Measurements from ENCODE around the gene KCNH2. TPM values are rescaled to one million over a fixed set of nuclear protein-coding genes. Genes with fewer than 3 reads are reported as not detected.
A peak's percentile ranks its signal among the peaks of the same experiment; 100 is the strongest.

Gene KCNH2
- total and polyA plus RNA-seq, 4 donors = 0.43 to 2.0 (median 1.3) TPM

GRCh38 chr7:151020231-151020630 is 42.1 kb upstream of the KCNH2 start:
- 50 to 62% methylated on average over 7 of the region's 7 CpGs for WGBS, 2 donors
- Histone ChIP-seq H3K4me1 (ENCODE audit: control insufficient read depth in 5 of 5, insufficient read depth in 5 of 5, low read length in 5 of 5) (peaks cover 0 to 25% (median 0%) of the 10 kb centered on the region in 5 donors), H3K36me3 (ENCODE audit: control insufficient read depth in 4 of 4, insufficient read depth in 4 of 4, low read length in 4 of 4) (no peaks in the 10 kb centered on the region), H3K4me3 (no peak overlapping the region), H3K9ac (ENCODE audit: insufficient read depth in 1 of 2, low read length in 2 of 2) (no peak overlapping the region), H3K9me3 (ENCODE audit: control insufficient read depth in 4 of 4, insufficient read depth in 3 of 4, low read length in 3 of 4) (no peaks in the 10 kb centered on the region), H3K27ac (ENCODE audit: low read depth in 1 of 2, low read length in 1 of 2) (no peak overlapping the region), H3K27me3 (ENCODE audit: control insufficient read depth in 3 of 3, insufficient read depth in 3 of 3, low read length in 2 of 3) (peaks cover 0 to 19% (median 13%) of the 10 kb centered on the region in 3 donors)
- no peak for ATAC-seq (ENCODE audit: insufficient read depth, low FRiP score)
- DNase-seq = peak in 1 of 3 donors; percentile 23
- no peak for TF ChIP-seq CTCF (IDR thresholded peaks at IDR 0.05; ENCODE audit: control extremely low read depth, extremely low read depth)

- TF ChIP-seq CTCF (IDR thresholded peaks at IDR 0.05; ENCODE audit: control extremely low read depth, extremely low read depth) = no peak
- DNase-seq = no peak
- Histone ChIP-seq H3K36me3 (ENCODE audit: control insufficient read depth in 4 of 4, insufficient read depth in 4 of 4, low read length in 4 of 4) (no peaks in the 10 kb centered on the region), H3K27me3 (ENCODE audit: control insufficient read depth in 3 of 3, insufficient read depth in 3 of 3, low read length in 2 of 3) (peaks cover 0 to 19% (median 13%) of the 10 kb centered on the region in 3 donors), H3K9ac (ENCODE audit: insufficient read depth in 1 of 2, low read length in 2 of 2) (no peak overlapping the region), H3K9me3 (ENCODE audit: control insufficient read depth in 4 of 4, insufficient read depth in 3 of 4, low read length in 3 of 4) (no peaks in the 10 kb centered on the region), H3K27ac (ENCODE audit: low read depth in 1 of 2, low read length in 1 of 2) (no peak overlapping the region), H3K4me3 (no peak overlapping the region), H3K4me1 (ENCODE audit: control insufficient read depth in 5 of 5, insufficient read depth in 5 of 5, low read length in 5 of 5) (peaks cover 0 to 25% (median 0%) of the 10 kb centered on the region in 5 donors)
- no peak for ATAC-seq (ENCODE audit: insufficient read depth, low FRiP score)
- WGBS, 2 donors = 22 to 24% methylated on average over 20 of the region's 20 CpGs
Observed at GRCh38 chr7:151019130-151019447, 41.0 kb upstream of the KCNH2 start.

- TF ChIP-seq CTCF (IDR thresholded peaks at IDR 0.05; ENCODE audit: control extremely low read depth, extremely low read depth) = no peak
- H3K36me3 ChIP-seq (ENCODE audit: control insufficient read depth in 4 of 4, insufficient read depth in 4 of 4, low read length in 4 of 4) = peaks cover 0 to 2% (median 0%) of the 10 kb centered on the region in 4 donors
- no peak overlapping the region for H3K27ac ChIP-seq (ENCODE audit: low read depth in 1 of 2, low read length in 1 of 2)
- peaks cover 0 to 24% (median 0%) of the 10 kb centered on the region in 5 donors for H3K4me1 ChIP-seq (ENCODE audit: control insufficient read depth in 5 of 5, insufficient read depth in 5 of 5, low read length in 5 of 5)
- peak; percentile 72 to 88 (median 84) for DNase-seq
- no peak for ATAC-seq (ENCODE audit: insufficient read depth, low FRiP score)
- no peak overlapping the region for H3K4me3 ChIP-seq
- H3K27me3 ChIP-seq (ENCODE audit: control insufficient read depth in 3 of 3, insufficient read depth in 3 of 3, low read length in 2 of 3) = peaks cover 0 to 19% (median 13%) of the 10 kb centered on the region in 3 donors
- H3K9ac ChIP-seq (ENCODE audit: insufficient read depth in 1 of 2, low read length in 2 of 2) = no peak overlapping the region
- WGBS, 2 donors = 1 to 2% methylated on average over 76 to 82 of the region's 82 CpGs
- H3K9me3 ChIP-seq (ENCODE audit: control insufficient read depth in 4 of 4, insufficient read depth in 3 of 4, low read length in 3 of 4) = no peaks in the 10 kb centered on the region
Observed at GRCh38 chr7:151018421-151019129, 40.5 kb upstream of the KCNH2 start.

All from lung (tissue), 12 donors.